HUDEP-2 (cell line): ENCODE measurements around the gene PYY.
A peak's percentile ranks its signal among the peaks of the same experiment; 100 is the strongest.

ENCODE experiments used
- DNase-seq, 76 experiments: peaks; one replicate each; lab custom pipeline; 2025; ENCODE audit not compliant: unreplicated experiment in 76 of 76; lab: John Stamatoyannopoulos, UW

Gene PYY

DNA sequence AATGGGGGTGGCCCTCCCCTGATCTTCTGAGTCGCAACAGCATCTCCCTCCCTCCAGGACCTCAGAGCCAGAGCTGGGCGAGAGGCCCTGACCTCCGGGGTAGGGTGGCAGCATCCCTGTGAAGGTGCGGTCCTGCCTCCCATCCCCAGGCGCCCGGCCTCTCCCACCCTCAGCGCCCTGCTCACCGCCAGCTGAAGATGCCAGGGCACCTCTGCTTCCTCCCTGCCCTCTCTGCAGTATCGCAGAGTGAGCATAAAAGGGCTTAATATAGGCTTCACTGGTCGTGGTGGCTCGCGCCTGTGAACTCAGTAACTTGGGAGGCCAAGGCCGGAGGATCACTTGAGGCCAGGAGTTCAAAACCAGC lies 35.7 kb downstream of the PYY start:
- no peak for DNase-seq

DNA sequence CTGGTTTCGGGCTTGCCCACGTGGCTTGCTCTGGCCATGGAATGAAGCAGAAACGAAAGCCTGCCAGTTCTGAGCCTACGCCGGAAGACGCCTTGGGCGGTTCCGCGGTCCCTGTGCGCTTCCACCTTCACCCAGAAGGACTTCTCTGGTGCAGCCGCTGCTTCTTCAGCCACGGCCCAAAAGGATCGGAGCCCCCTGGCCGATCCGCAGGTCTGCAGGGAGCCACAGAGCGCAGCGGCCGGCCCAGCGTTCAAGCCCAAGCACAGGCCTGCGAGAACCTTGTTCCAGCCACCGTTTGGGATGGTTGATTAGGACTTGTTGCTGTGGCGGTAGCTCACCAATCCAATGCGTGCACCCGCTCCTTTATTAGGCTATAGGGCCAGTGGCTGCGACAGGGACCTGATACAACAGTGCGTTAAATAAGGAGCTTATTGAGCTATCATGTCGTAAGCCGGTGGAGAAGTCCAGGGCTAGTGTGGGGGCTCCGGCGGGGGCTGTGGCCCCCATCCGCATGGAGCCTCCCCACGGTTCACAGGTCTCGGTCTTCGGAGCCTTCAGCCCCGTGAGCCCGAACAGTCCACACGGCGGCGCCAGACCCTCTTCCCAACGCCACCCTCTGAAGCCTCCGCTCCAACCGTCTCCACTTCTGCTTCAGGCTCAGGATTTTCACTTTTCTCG lies 36.3 kb downstream of the PYY start:
- peak in 2 of 76 experiments; percentile 2 to 8 for DNase-seq

DNA sequence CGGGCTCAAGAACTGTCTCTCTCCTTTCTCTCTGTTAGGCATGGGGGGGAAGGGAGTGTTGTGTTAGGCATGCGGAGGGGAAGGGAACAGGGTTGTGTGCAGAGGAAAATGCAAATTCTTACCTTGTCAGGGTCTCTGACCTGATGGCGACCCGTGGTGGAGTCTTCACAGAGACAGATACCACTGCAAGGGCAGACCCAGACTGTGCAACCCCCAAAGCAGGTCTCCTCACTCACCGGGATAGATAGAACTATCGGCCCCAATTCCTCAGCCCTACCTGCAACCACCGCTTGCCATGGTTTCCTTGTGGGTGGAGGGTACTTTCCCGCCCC lies 36.8 kb downstream of the PYY start:
- DNase-seq, result no peak

DNA sequence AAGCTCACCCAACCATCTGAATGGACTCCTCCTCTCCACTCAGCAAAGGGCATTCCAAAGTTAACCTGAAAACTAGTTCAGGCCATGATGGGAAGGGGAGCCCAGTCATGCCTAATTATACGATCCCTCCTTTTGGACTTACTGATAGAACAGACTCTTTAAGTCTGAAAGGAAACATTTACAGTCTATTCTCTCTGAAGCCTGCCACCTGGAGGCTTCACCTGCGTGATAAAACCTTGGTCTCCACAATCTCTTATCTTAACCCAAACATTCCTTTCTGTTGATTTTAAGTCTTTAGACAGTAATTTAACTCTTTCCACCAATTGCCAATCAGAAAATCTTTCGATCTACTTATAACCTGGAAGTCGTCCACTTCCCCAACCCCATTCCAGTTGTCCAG lies 37.4 kb downstream of the PYY start:
- no peak for DNase-seq

DNA sequence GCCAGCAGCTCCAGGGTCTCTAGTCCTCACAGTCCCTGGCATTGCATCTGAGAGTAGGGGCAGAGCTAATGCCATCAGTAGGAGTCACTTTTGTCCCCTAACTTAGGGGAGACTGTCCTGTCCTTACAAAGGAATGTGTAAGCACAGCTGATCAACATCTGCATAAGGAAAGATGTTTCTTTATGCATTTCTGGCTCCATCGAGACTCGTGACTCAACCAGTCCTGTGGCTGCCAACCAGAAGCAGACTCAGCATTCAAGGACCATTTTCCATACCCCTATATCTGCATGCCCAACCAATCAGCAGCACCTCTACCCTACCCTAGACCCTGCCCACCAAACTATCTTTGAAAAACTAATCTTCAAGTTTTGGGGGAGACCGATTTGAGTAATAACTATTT lies 38.2 kb downstream of the PYY start:
- no peak for DNase-seq

DNA sequence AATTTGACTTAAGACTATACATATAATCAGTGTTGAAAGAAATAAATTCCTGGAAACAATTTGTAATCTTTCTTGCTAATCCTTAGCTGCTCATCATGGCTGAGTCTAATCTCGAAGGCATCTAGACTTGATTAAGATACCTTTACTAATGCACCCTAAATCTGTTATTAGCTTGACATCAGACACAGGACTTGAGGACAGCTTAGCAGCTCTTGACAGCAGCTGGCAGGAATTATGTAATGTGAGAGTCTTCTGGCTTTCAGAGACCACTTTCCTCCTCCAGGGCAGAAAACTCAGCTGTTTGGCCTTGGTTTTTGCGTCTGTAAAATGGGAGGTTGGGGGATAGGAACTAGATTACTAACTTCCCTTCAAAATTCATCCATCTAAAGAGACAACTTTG lies 39.3 kb downstream of the PYY start:
- DNase-seq, result no peak

DNA sequence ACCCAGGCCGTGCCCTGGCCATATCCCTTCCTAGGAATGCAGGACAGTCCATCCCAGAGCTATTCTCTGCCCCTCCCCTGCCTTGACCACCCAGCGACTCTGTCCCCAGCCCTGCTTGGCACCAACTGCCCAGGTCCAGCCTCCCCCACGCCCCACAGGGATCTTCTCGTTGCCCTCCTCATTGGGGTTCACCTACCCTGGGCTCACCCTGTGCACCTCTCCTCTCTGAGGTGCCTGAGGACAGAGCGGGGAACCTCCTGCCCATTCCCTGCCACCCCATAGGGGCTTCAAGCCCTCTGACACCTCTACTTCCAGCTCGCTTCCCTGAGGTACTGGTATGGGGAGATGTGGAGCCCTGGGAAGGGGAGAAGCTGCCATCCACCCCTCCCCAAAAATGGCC lies 40.2 kb downstream of the PYY start:
- DNase-seq, result no peak

DNA sequence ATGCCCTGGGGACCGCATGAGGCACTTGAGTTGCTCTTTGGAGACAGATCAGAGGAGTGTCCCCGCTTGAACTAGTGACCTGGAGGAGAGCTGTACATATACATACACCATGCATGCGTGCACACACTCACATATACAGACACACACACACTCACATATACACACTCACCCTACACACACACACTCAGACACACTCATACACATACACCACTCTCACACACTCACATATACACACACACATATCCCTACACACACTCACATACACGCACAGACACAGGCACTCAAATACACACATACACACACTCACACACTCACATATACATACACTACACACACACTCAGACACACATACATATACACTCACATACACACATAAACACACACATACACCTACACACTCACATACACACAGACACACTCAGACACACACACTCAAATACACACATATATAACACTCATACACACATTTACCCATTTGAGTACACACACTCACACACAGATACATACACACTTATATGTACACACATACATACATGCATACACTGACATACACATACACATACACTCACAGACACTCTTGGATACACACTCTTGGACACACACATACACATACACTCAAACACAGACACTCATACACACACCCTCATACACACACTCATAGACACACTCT lies 41.0 kb downstream of the PYY start:
- DNase-seq, result no peak

DNA sequence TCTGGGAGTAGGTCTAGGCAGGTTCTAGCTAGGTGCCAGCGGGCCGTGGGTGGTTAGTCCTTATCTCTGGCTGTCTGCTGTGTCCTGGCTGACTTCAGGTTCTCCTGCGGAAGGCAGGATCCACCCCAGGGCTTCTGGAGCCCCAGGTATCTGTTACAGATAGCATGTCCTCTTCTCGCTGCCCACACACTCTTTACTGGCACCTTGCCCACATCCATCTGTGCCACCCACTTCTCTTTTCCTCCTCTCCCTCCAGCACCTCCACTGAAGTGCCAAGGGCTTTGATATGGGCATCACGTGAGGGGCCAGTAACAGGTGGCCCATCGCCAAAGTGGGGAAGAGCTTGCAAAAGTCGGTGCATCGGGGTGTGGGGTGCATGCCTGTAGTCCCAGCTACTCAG lies 41.8 kb downstream of the PYY start:
- peak in 68 of 76 experiments; percentile 12 to 80 (median 52) for DNase-seq

DNA sequence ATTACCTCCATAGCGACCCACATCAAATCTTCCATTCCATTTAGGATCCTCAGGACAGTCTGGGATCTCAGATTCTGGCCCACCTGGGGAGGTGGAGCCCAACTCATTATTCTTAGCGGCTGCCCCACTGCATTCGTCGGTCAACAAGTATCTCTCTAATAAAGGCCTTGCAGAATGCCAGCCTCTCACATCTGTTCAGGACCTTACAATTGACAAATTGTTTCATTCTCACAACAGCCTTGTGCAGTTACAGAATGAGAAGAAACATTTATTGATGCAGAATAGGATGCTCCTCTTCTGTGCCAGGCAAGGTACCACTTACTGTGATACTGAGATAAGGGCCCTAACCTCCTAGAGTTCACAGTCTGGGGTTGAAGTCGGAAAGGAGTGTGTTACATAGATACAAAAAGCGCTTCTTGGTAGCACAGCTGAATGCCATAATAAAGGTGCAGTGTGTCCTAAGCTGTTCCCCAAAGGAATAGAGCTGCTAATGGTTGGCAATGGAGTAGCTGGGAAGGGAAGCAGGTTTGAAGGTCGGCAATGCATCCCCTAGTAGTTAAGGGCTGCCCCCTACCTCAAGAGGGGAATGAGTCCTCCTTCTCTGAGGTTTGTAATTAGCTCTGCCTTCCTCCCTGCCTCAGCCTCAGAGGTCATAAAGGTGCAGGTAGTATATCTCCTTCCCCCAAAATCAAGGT lies 44.1 kb downstream of the PYY start:
- DNase-seq, result no peak

DNA sequence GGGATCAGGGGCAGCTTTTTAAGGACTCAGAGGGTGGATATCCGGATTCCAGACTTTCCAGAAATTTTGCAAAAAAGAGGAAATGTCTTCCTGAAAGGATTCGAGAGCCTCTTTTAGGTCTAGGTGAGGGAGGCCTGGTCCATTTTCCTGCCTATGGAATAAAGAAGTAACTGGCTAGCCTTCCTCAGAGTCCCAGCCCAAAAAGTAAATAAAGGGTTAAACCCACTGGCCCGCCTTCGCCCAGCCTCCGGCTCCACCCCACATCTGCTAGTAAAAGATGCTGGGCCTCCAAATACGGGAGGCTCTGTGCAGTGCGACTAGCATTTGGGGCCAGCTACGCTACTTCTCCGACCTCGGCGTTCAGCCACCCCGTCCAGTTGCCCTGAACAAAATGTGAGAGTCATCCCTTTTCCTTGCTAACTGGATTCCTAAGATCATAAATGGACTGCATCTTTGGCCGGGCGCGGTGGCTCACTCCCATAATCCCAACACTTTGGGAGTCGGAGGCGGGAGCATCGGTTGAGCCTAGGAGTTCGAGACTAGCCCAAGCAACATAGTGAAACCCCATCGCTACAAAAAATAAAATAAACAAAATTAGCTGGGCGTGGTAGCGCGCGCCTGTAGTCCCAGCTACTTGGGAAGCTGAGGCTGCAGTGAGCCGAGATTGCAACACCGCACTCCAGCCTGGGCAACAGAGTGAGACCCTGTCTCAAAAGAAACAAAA lies 45.6 kb downstream of the PYY start:
- peak in 38 of 76 experiments; percentile 3 to 56 (median 28) for DNase-seq

DNA sequence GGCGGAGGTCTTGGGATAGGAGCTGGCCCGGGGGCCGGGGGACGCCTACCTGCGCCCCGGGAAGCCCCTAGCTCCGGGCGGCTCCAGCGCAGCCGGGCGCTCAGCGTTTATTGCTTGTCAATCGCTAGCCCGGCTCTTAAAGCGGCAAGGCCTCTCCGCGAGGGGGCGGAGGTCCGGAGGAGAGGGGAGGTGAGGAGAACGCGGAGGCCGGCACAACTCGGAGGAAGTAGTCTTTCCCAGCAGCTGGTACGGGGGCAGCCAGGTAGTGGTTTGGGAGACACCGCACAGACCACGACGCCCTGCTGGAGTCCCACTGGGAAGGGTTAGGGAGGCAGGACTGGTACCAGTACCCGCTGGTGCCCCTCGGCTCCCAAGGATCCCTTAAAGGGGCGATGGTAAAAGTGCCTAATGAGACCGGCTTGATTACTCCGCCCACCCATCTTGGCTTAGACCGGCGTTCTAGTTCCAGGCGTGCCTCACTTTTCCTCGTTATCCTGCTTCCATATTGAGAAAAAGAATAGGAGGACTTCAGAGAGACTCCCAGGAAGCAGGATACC lies 46.2 kb downstream of the PYY start, which contains the start of gene MPP2:
Gene MPP2 (minus strand): TSS at position 112 of the 557 bp plus-strand sequence. CDS start 3,076 bp downstream, outside the sequence.
- DNase-seq, result peak in 14 of 76 experiments; percentile 7 to 36 (median 20)

DNA sequence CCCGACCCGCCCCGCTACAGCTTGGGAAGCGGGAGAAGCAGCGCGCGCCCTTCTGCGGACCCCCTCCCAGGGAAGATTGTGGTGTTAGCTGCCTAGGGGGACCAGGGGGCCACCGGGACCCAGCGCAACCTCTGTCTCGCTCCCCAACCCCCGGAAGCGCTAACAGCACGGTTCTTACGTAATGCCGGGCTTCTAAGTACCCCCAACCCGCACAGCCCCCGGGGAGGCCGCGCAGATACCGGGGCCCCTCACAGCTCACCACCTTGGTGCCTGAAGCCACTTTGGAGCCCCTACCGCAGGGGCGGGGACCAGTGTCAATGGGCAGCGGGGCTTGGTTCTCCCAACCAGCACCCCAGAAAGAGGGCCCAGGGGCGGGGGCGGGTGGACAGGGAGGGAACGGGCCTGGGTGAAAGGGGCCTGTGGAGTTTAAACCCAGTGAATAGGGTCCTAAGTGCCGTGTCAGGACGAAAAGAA lies 46.8 kb downstream of the PYY start:
- DNase-seq, result no peak

DNA sequence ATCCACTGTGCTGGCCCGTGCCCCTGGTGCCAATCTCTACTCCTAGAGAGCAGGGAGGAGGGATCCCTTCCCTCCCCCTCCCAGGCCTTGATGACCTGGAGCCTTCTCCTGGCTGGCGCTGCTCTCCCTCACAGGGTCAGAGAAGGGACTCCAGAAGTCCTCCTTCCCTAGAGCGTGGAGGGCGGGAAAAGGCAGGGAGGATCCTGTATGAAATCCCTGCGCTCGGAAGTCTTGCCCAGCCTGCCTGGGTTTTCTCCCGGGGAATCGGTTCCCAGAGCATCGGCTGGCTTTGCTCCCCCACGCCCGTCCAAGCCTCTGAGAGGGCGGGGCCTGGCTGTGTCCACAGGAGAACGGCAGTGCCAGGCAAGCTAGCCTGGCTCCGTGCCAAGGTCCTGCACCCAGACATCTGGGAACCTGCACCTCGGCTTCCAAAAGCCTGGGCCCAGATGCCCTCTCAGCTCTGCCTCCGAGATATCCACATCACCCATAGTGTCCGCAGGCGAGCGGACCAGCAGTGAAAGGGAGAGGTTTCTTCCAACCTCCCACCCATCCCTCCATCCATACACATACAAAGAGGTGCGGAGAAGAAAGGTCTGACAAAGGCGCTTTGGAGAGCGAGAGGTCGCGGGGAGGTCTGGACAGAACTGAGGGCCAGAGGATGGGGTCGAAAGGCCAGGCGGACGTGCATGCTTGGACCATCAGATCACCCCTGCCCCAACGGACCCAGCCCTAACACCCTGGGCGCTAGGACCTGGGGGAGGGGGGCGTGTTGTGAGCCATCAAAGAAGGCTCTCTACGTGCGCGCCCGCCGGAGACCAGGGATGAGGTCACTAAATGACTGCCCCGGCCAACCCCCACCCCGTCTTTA lies 47.5 kb downstream of the PYY start:
- no peak for DNase-seq

DNA sequence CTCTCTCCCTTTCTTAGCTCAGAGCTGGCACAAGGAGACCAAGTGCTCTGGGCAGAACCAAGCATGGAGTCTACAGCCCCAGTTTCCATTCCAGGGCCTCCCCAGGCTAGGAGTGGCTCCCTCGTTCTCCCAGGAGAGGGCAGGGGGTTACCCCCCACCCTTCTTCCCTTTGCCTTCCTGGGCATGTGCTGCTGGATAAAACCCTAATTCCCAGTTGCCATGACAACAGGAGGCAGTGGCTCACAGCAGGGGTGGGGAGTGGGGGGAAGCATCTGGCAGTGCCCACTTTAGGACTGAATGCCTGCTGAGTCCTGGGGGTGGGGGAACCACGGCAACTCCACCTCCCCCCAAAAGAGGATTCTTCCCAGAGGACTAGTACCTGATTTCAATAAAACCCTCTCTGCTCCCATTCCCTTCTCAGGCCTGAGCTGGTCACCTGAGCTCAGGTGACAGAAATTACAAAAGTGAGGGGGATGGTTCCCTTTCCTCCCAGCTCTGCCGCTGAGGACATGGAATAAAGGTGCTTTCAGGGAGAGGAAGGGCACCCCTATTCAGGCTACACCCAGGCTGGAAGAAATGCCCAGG lies 48.2 kb downstream of the PYY start:
- no peak for DNase-seq
